Astrocyte of the cerebellum (primary cell): Measurements from ENCODE around the gene VAPB.

Source experiments
- DNase-seq: peaks from one replicate; pipeline ENCODE4 v3.0.0-alpha.2; 2011; ENCODE audit warnings: low read depth
- H3K4me3 ChIP-seq: 2 replicates; pipeline ENCODE4 v1.5.1; 2011; ENCODE audit warnings: mild to moderate bottlenecking, low read depth, low read length, moderate library complexity
- in situ Hi-C: cut with HindIII; loops from 2 replicates; pipeline ENCODE4 v1.10.0; 2017; ENCODE audit warnings: low sequenced_read_pairs
- TF ChIP-seq, protein P1 (sequence below): IDR thresholded peaks from 2 replicates; pipeline ENCODE4 v1.5.1; 2012; ENCODE audit warnings: low read length, low read depth, moderate library complexity, mild to moderate bottlenecking; ENCODE audit errors: missing control alignments

Gene VAPB

GRCh38 chr20:58461899-58462298, 72.9 kb downstream of the VAPB start:
- TF ChIP-seq, protein P1, sequence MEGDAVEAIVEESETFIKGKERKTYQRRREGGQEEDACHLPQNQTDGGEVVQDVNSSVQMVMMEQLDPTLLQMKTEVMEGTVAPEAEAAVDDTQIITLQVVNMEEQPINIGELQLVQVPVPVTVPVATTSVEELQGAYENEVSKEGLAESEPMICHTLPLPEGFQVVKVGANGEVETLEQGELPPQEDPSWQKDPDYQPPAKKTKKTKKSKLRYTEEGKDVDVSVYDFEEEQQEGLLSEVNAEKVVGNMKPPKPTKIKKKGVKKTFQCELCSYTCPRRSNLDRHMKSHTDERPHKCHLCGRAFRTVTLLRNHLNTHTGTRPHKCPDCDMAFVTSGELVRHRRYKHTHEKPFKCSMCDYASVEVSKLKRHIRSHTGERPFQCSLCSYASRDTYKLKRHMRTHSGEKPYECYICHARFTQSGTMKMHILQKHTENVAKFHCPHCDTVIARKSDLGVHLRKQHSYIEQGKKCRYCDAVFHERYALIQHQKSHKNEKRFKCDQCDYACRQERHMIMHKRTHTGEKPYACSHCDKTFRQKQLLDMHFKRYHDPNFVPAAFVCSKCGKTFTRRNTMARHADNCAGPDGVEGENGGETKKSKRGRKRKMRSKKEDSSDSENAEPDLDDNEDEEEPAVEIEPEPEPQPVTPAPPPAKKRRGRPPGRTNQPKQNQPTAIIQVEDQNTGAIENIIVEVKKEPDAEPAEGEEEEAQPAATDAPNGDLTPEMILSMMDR, result no peak
- H3K4me3 ChIP-seq, result no peak overlapping the region
- peak; percentile 18 for DNase-seq
- in situ Hi-C loops, result no loop called here

GRCh38 chr20:58463256-58463655, 74.2 kb downstream of the VAPB start:
- DNase-seq, result no peak
- no peak overlapping the region for H3K4me3 ChIP-seq
- in situ Hi-C loops, result no loop called here
- TF ChIP-seq, protein P1, result no peak

DNA sequence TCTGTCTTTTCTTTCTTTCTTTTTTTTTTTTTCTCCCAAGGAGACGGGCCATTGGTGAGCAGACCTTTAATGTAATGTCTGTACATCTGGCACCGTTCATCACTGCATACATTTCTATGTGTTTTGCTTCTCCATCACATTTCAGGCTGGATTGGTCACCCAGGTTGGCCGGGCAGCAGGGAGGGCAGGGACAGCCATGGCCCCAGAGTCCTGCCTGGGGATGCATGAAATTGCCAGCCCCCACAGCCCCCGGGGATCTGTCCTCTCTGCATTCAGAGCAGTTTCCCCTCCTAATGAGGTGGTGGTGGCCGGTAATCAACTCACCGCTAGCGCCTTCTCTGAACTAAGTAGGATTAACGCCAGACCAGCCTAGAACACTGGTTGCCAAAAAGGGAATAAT, 75.8 kb downstream of the VAPB start:
- in situ Hi-C loops, result no loop called here
- TF ChIP-seq, protein P1, result no peak
- no peak overlapping the region for H3K4me3 ChIP-seq
- DNase-seq, result no peak

DNA sequence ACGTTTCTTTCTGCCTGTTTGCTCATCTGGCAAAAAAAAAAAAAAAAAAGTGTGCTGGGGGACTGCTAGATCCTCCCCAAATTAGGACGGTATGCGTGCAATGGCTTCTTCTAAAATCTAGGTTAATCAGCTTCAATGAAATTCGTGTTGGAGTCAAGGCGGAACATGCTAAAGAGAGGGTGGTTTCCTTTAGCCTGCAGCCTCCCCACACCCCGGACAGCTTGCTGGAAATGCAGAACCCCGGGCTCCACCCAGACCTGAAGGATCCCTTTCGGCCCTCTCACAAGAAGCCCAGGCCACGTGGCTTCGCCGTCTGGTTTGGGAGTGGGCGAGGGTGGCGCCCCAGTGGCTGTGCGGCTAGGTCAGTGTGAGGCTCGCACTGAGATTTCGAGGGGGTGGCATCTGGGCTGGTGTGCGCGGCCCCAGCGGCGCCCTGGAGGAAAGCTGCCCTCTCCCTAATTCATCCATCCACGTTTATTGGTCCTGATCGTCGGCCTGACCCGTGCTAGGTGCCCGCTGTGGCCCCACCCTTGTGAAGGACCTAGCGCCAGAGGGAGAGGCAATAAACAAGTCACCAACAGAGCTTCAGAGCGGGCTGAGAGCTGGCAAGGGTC, 77.2 kb downstream of the VAPB start:
- no peak for DNase-seq
- TF ChIP-seq, protein P1, result no peak
- in situ Hi-C loops, result no loop called here
- no peak overlapping the region for H3K4me3 ChIP-seq

DNA sequence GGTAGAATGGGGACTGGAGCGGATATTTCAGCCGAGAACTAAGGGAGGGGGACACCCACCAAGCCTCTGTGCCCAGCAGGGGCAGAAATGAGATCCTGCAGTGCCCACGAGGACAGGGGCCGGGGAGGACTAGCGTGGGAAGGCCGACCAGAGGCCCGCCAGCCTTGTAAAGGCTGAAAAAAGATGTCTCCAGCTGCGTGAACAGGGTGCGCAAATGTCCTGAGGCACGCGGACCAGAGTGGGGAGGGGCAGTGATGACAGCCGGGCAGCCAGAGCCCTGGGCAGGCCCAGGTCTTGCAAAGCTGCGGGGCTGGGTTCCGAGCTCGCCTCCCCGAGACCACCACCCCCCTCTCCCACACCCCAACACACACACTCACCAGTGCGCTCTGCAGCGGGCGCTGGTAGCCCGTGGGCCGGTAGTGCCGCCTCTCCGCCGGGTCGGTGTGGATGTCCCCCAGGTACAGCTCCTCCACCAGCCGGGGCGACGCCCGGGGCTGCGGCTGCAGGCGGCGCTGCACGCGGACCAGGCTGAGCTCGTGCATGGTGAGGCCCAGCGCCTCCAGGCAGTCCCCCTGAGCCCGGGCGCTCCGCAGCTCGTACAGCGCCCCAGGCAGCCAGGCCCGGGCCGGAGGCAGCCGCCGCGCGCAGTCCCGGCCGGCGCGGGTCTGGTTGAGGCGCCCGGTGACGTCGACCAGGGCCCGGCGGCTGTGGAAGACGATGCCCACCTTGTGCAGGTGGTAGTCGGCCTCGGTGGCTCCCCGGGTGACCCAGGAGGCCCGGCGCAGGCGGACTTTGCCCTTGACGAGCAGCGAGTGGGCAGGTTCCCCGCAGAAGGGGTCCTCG, 77.9 kb downstream of the VAPB start:
- no peak overlapping the region for H3K4me3 ChIP-seq
- DNase-seq, result no peak
- in situ Hi-C loops, result no loop called here
- TF ChIP-seq, protein P1, result no peak

- in situ Hi-C loops, result no loop called here
- no peak overlapping the region for H3K4me3 ChIP-seq
- DNase-seq, result no peak
- TF ChIP-seq, protein P1, result no peak
Observed at GRCh38 chr20:58467572-58468527, 78.8 kb downstream of the VAPB start.
